Breast epithelium (tissue), 3 donors: ENCODE data around the gene IQCE.

Experiments
- CTCF ChIP-seq, 3 donors: fragments of 450-650 bp; IDR thresholded peaks; one replicate each; pipeline ENCODE4 v1.5.1; 2016 to 2017; ENCODE audit warnings: antibody characterized with exemption in 3 of 3, mild to moderate bottlenecking in 3 of 3, moderate library complexity in 3 of 3
- POLR2A ChIP-seq: fragments of 450-650 bp; IDR thresholded peaks from one replicate; pipeline ENCODE4 v1.6.1; 2016; ENCODE audit warnings: antibody characterized with exemption, mild to moderate bottlenecking, moderate library complexity

DNA sequence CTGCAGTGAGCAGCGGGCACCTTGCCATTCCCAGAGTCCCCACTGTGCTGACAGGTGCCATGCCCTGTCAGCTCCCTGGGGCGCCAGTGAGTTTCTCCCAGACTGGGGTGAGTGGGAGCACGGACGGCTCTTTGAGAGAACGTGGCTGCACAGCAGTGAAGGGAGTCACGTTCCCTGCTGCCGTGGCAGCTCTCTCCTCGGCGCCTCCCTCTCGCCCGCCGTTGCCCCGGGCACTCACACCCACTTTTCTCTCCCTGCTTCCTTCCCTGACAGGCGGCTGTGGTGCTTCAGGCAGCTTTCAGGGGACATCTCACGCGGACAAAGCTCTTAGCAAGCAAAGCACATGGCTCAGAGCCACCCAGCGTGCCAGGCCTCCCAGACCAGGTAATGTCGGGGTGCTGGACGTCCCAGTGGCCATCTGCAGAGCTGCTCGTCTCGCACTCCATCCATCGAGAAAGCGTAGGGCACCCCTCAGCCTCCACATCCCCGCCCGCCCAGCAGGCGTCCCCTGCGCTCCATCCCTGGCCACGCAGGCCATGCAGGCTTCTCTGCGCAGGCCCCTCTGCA lies 45.9 kb downstream of the IQCE start:
- TF ChIP-seq POLR2A (no peak), CTCF (IDR thresholded peaks at IDR 0.05) (no peak)
